SJCRH30 (cell line): ENCODE data around the gene ACER3. TPM values are rescaled to one million over a fixed set of nuclear protein-coding genes. Genes with fewer than 3 reads are reported as not detected.
"Not testable (repeated sequence)": the region's sequence is repeated elsewhere in the genome, so short reads cannot be mapped to it uniquely, and the experiment has no call there.

Source experiments
- DNase-seq, 2 experiments: peaks; one replicate each; pipeline ENCODE4 v3.0.0-alpha.2; 2015 to 2020
- H3K27ac ChIP-seq: fragments of 250-450 bp; sonication (Bioruptor Pico); 2 replicates; pipeline ENCODE4 v1.5.1; 2020; ENCODE audit warnings: mild to moderate bottlenecking, moderate library complexity
- H3K27me3 ChIP-seq: fragments of 250-450 bp; sonication (Bioruptor Pico); 2 replicates; pipeline ENCODE4 v1.5.1; 2020; ENCODE audit warnings: mild to moderate bottlenecking, moderate library complexity
- H3K36me3 ChIP-seq: fragments of 250-450 bp; sonication (Bioruptor Pico); 2 replicates; pipeline ENCODE4 v1.5.1; 2020; ENCODE audit warnings: mild to moderate bottlenecking, moderate library complexity
- H3K4me1 ChIP-seq: fragments of 250-450 bp; sonication (Bioruptor Pico); 2 replicates; pipeline ENCODE4 v1.5.1; 2020; ENCODE audit warnings: mild to moderate bottlenecking, moderate library complexity
- H3K4me3 ChIP-seq: fragments of 250-450 bp; sonication (Bioruptor Pico); 2 replicates; pipeline ENCODE4 v1.5.1; 2020; ENCODE audit warnings: mild to moderate bottlenecking, moderate library complexity
- H3K9me3 ChIP-seq: fragments of 250-450 bp; sonication (Bioruptor Pico); replicated peaks from 2 replicates; pipeline ENCODE4 v1.5.1; 2020; ENCODE audit warnings: mild to moderate bottlenecking, moderate library complexity
- total RNA-seq: library from RNA; depleted of rRNA; stranded (reverse); fragments of >200 nt; shearing (Covaris generic); gene quantifications from 2 replicates; pipeline ENCODE4 v1.2.3, GENCODE V29; 2014

Gene ACER3
- total RNA-seq, 1 experiment from 2014 or later, result 22.1 TPM

GRCh38 chr11:76963417-76964168, 102.9 kb downstream of the ACER3 start:
- not testable (repeated sequence) for H3K4me3 ChIP-seq, H3K9me3 ChIP-seq, DNase-seq, H3K27ac ChIP-seq, H3K27me3 ChIP-seq, H3K4me1 ChIP-seq
- H3K36me3 ChIP-seq, result peaks cover 15% of the 10 kb centered on the region

GRCh38 chr11:76972051-76972450, 111.3 kb downstream of the ACER3 start:
- Histone ChIP-seq H3K4me1 (no peaks in the 10 kb centered on the region), H3K27ac (no peak overlapping the region), H3K27me3 (no peaks in the 10 kb centered on the region), H3K36me3 (peaks cover 5% of the 10 kb centered on the region; the same call in 1 of the 2 replicates), H3K9me3 (no peaks in the 10 kb centered on the region), H3K4me3 (no peak overlapping the region)
- no peak for DNase-seq

GRCh38 chr11:76974179-76974891, 113.6 kb downstream of the ACER3 start:
- Histone ChIP-seq H3K27ac (no peak overlapping the region), H3K9me3 (no peaks in the 10 kb centered on the region), H3K27me3 (no peaks in the 10 kb centered on the region), H3K36me3 (peaks cover 5% of the 10 kb centered on the region; the same call in 1 of the 2 replicates), H3K4me1 (no peaks in the 10 kb centered on the region), H3K4me3 (no peak overlapping the region)
- DNase-seq, result no peak

GRCh38 chr11:76975513-76975912, 114.8 kb downstream of the ACER3 start:
- Histone ChIP-seq H3K27me3 (no peaks in the 10 kb centered on the region), H3K4me1 (no peaks in the 10 kb centered on the region), H3K4me3 (no peak overlapping the region), H3K27ac (no peak overlapping the region), H3K36me3 (peaks cover 5% of the 10 kb centered on the region; the same call in 1 of the 2 replicates), H3K9me3 (no peaks in the 10 kb centered on the region)
- DNase-seq, result no peak

GRCh38 chr11:76977791-76978190, 117.1 kb downstream of the ACER3 start:
- H3K36me3 ChIP-seq, result peaks cover 5% of the 10 kb centered on the region; the same call in 1 of the 2 replicates
- H3K27ac ChIP-seq, result no peak overlapping the region
- H3K9me3 ChIP-seq, result no peaks in the 10 kb centered on the region
- H3K4me3 ChIP-seq, result no peak overlapping the region
- no peak for DNase-seq
- H3K4me1 ChIP-seq, result no peaks in the 10 kb centered on the region
- H3K27me3 ChIP-seq, result no peaks in the 10 kb centered on the region

GRCh38 chr11:76978239-76978638, 117.5 kb downstream of the ACER3 start:
- Histone ChIP-seq H3K27me3 (no peaks in the 10 kb centered on the region), H3K4me3 (no peak overlapping the region), H3K4me1 (no peaks in the 10 kb centered on the region), H3K27ac (no peak overlapping the region), H3K9me3 (no peaks in the 10 kb centered on the region), H3K36me3 (peaks cover 5% of the 10 kb centered on the region; the same call in 1 of the 2 replicates)
- no peak for DNase-seq

GRCh38 chr11:76978818-76979217, 118.1 kb downstream of the ACER3 start:
- peaks cover 5% of the 10 kb centered on the region; the same call in 1 of the 2 replicates for H3K36me3 ChIP-seq
- H3K27ac ChIP-seq, result no peak overlapping the region
- no peaks in the 10 kb centered on the region for H3K9me3 ChIP-seq
- no peak for DNase-seq
- H3K4me3 ChIP-seq, result no peak overlapping the region
- H3K4me1 ChIP-seq, result no peaks in the 10 kb centered on the region
- no peaks in the 10 kb centered on the region for H3K27me3 ChIP-seq

GRCh38 chr11:76980196-76980595, 119.5 kb downstream of the ACER3 start:
- no peaks in the 10 kb centered on the region for H3K27me3 ChIP-seq
- DNase-seq, result no peak
- H3K4me3 ChIP-seq, result no peak overlapping the region
- no peaks in the 10 kb centered on the region for H3K4me1 ChIP-seq
- no peak overlapping the region for H3K27ac ChIP-seq
- H3K9me3 ChIP-seq, result no peaks in the 10 kb centered on the region
- H3K36me3 ChIP-seq, result peaks cover 5% of the 10 kb centered on the region; the same call in 1 of the 2 replicates

- no peaks in the 10 kb centered on the region for H3K4me1 ChIP-seq
- no peak for DNase-seq
- H3K36me3 ChIP-seq, result no peaks in the 10 kb centered on the region
- H3K9me3 ChIP-seq, result no peaks in the 10 kb centered on the region
- H3K4me3 ChIP-seq, result no peak overlapping the region
- no peak overlapping the region for H3K27ac ChIP-seq
- H3K27me3 ChIP-seq, result no peaks in the 10 kb centered on the region
Measured at GRCh38 chr11:76984743-76985142, 124.0 kb downstream of the ACER3 start.

GRCh38 chr11:76987203-76987602, 126.5 kb downstream of the ACER3 start:
- no peak for DNase-seq
- H3K27me3 ChIP-seq, result no peaks in the 10 kb centered on the region
- no peaks in the 10 kb centered on the region for H3K36me3 ChIP-seq
- H3K9me3 ChIP-seq, result no peaks in the 10 kb centered on the region
- no peaks in the 10 kb centered on the region for H3K4me1 ChIP-seq
- H3K4me3 ChIP-seq, result no peak overlapping the region
- H3K27ac ChIP-seq, result no peak overlapping the region

GRCh38 chr11:76990628-76991027, 129.9 kb downstream of the ACER3 start:
- Histone ChIP-seq H3K9me3 (no peaks in the 10 kb centered on the region), H3K36me3 (no peaks in the 10 kb centered on the region), H3K4me3 (no peak overlapping the region), H3K27me3 (no peaks in the 10 kb centered on the region), H3K4me1 (no peaks in the 10 kb centered on the region), H3K27ac (no peak overlapping the region)
- no peak for DNase-seq

GRCh38 chr11:76995081-76995576, 134.4 kb downstream of the ACER3 start:
- Histone ChIP-seq H3K4me1 (no peaks in the 10 kb centered on the region), H3K27ac (no peak overlapping the region), H3K4me3 (no peak overlapping the region), H3K27me3 (no peaks in the 10 kb centered on the region), H3K36me3 (no peaks in the 10 kb centered on the region), H3K9me3 (no peaks in the 10 kb centered on the region)
- DNase-seq, result no peak

GRCh38 chr11:76997512-76997911, 136.8 kb downstream of the ACER3 start:
- Histone ChIP-seq H3K27me3 (no peaks in the 10 kb centered on the region), H3K27ac (no peak overlapping the region), H3K4me1 (no peaks in the 10 kb centered on the region), H3K9me3 (no peaks in the 10 kb centered on the region), H3K4me3 (no peak overlapping the region), H3K36me3 (no peaks in the 10 kb centered on the region)
- no peak for DNase-seq

- Histone ChIP-seq H3K36me3 (no peaks in the 10 kb centered on the region), H3K4me3 (no peak overlapping the region), H3K4me1 (no peaks in the 10 kb centered on the region), H3K9me3 (no peaks in the 10 kb centered on the region), H3K27me3 (no peaks in the 10 kb centered on the region), H3K27ac (no peak overlapping the region)
- no peak for DNase-seq
Measured at GRCh38 chr11:76999597-76999996, 138.9 kb downstream of the ACER3 start.

- H3K9me3 ChIP-seq, result no peaks in the 10 kb centered on the region
- no peaks in the 10 kb centered on the region for H3K4me1 ChIP-seq
- no peak overlapping the region for H3K27ac ChIP-seq
- no peaks in the 10 kb centered on the region for H3K27me3 ChIP-seq
- DNase-seq, result no peak
- H3K36me3 ChIP-seq, result no peaks in the 10 kb centered on the region
- H3K4me3 ChIP-seq, result no peak overlapping the region
Measured at GRCh38 chr11:77001613-77002012, 140.9 kb downstream of the ACER3 start.
